H1 (cell line): ENCODE results near the gene PHF24. TPM values are rescaled to one million over a fixed set of nuclear protein-coding genes. Genes with fewer than 3 reads are reported as not detected.

ENCODE experiments used
- CTCF ChIA-PET: fragments of 300-600 bp; sonication (Branson Sonifier 250); formaldehyde crosslinking; loops from one replicate; lab custom pipeline; 2021; ENCODE audit not compliant: partially characterized antibody; lab: Charles Lee
- POLR2A ChIA-PET: fragments of 300-600 bp; sonication (Branson Sonifier 250); formaldehyde crosslinking; loops from one replicate; lab custom pipeline; 2021; ENCODE audit warnings: inconsistent platforms; ENCODE audit not compliant: partially characterized antibody; lab: Charles Lee
- DNase-seq, 2 experiments: peaks; one replicate each; pipeline versions ENCODE4 v3.0.0 to v3.0.0-alpha.2; 2010 to 2022; ENCODE audit warnings: low spot score in 2 of 2, low read depth in 1 of 2, mixed read lengths in 1 of 2
- FAIRE-seq: peaks from 2 replicates; lab custom pipeline; 2011; peaks lifted over from hg19 to GRCh38; lab: Jason Lieb, UNC
- H2AFZ ChIP-seq: 2 replicates; pipeline ENCODE4 v1.8.1; 2012; ENCODE audit warnings: low read length, inconsistent platforms
- H2AK5ac ChIP-seq: 2 replicates; pipeline ENCODE4 v1.6.1; 2013; ENCODE audit warnings: low read depth, low read length
- H2BK120ac ChIP-seq: replicated peaks from 2 replicates; pipeline ENCODE3; 2013; ENCODE audit warnings: low read depth, low read length, inconsistent platforms
- H2BK12ac ChIP-seq: 2 replicates; pipeline ENCODE4 v1.6.1; 2013; ENCODE audit warnings: low read depth, low read length
- H2BK15ac ChIP-seq: 2 replicates; pipeline ENCODE4 v1.6.1; 2013; ENCODE audit warnings: low read length
- H2BK20ac ChIP-seq: 2 replicates; pipeline ENCODE4 v1.6.1; 2013; ENCODE audit warnings: low read length
- H2BK5ac ChIP-seq: 2 replicates; pipeline ENCODE4 v1.6.1; 2013; ENCODE audit warnings: low read depth, low read length
- H3K14ac ChIP-seq: 2 replicates; pipeline ENCODE4 v1.6.1; 2013; ENCODE audit warnings: inconsistent platforms; ENCODE audit not compliant: insufficient read length
- H3K18ac ChIP-seq: 2 replicates; pipeline ENCODE4 v1.6.1; 2013; ENCODE audit warnings: low read length; ENCODE audit errors: extremely low read depth
- H3K23ac ChIP-seq: 2 replicates; pipeline ENCODE4 v1.6.1; 2013; ENCODE audit warnings: inconsistent platforms; ENCODE audit not compliant: insufficient read length
- H3K23me2 ChIP-seq: 2 replicates; pipeline ENCODE4 v1.6.1; 2013; ENCODE audit warnings: low read depth, low read length
- H3K27ac ChIP-seq: 2 replicates; pipeline ENCODE4 v1.6.1; 2011; ENCODE audit warnings: low read depth, low read length, inconsistent platforms
- H3K27me3 ChIP-seq, 4 experiments: replicated peaks in 1 of 4; 1 replicate in 1 of 4; 2 replicates in 3 of 4; pipeline versions ENCODE4 v1.6.1 to v1.8.1; 2011 to 2013; ENCODE audit warnings: low read length in 3 of 4, mild to moderate bottlenecking in 3 of 4, inconsistent platforms in 2 of 4, mixed read lengths in 2 of 4, moderate library complexity in 1 of 4; ENCODE audit not compliant: control insufficient read depth in 3 of 4, insufficient read depth in 3 of 4; ENCODE audit errors: extremely low read depth in 1 of 4
- H3K36me3 ChIP-seq, 4 experiments: 2 replicates each; pipeline versions ENCODE4 v1.6.1 to v1.8.1; 2011 to 2013; ENCODE audit warnings: mild to moderate bottlenecking in 4 of 4, low read length in 3 of 4, moderate library complexity in 2 of 4, control low read depth in 1 of 4, inconsistent platforms in 1 of 4; ENCODE audit not compliant: insufficient read depth in 4 of 4, control insufficient read depth in 2 of 4
- H3K4ac ChIP-seq: replicated peaks from 2 replicates; pipeline ENCODE3; 2013; ENCODE audit warnings: low read length, low read depth, mixed read lengths, inconsistent platforms; ENCODE audit not compliant: insufficient read length
- H3K4me1 ChIP-seq, 4 experiments: replicated peaks in 1 of 4; 1 replicate in 1 of 4; 2 replicates in 3 of 4; pipeline versions ENCODE4 v1.6.1 to v1.8.1; 2011 to 2013; ENCODE audit warnings: low read length in 3 of 4, inconsistent platforms in 2 of 4, mixed read lengths in 1 of 4; ENCODE audit not compliant: insufficient read depth in 4 of 4, control insufficient read depth in 3 of 4
- H3K4me2 ChIP-seq, 2 experiments: 2 replicates each; pipeline versions ENCODE4 v1.6.1 to v1.8.1; 2011 to 2013; ENCODE audit warnings: low read depth in 2 of 2, low read length in 2 of 2, control low read depth in 1 of 2, inconsistent platforms in 1 of 2, mild to moderate bottlenecking in 1 of 2; ENCODE audit not compliant: insufficient read depth in 1 of 2
- H3K4me3 ChIP-seq, 4 experiments: fragments of 200-600, 300-600 bp in 1 of 4; sonication (generic), shearing (Covaris generic), sonication (Bioruptor Twin) in 1 of 4; 2 replicates each; pipeline versions ENCODE4 v1.5.1 to v1.8.1; 2011 to 2016; ENCODE audit warnings: low read length in 4 of 4, low read depth in 3 of 4, control low read depth in 2 of 4, inconsistent platforms in 2 of 4, mild to moderate bottlenecking in 2 of 4, mixed read lengths in 1 of 4, moderate library complexity in 1 of 4; ENCODE audit not compliant: insufficient read depth in 2 of 4; ENCODE audit errors: extremely low read depth in 1 of 4
- H3K56ac ChIP-seq: replicated peaks from 2 replicates; pipeline ENCODE3; 2013; ENCODE audit warnings: low read depth, mild to moderate bottlenecking, mixed read lengths, low read length, inconsistent platforms; ENCODE audit not compliant: insufficient read length
- H3K79me1 ChIP-seq: 2 replicates; pipeline ENCODE4 v1.6.1; 2013; ENCODE audit warnings: low read depth, low read length, control low read depth
- H3K79me2 ChIP-seq, 2 experiments: 2 replicates each; pipeline versions ENCODE4 v1.6.1 to v1.8.1; 2012 to 2013; ENCODE audit warnings: low read length in 2 of 2, mild to moderate bottlenecking in 2 of 2, inconsistent platforms in 1 of 2; ENCODE audit not compliant: insufficient read depth in 2 of 2, control insufficient read depth in 1 of 2
- H3K9ac ChIP-seq, 4 experiments: replicated peaks in 1 of 4; 1 replicate in 1 of 4; 2 replicates in 3 of 4; pipeline versions ENCODE4 v1.6.1 to v1.8.1; 2011 to 2013; ENCODE audit warnings: low read depth in 3 of 4, low read length in 3 of 4, control low read depth in 2 of 4, mild to moderate bottlenecking in 2 of 4, moderate library complexity in 2 of 4, inconsistent platforms in 1 of 4; ENCODE audit errors: extremely low read depth in 1 of 4
- H3K9me3 ChIP-seq, 2 experiments: 2 replicates each; pipeline versions ENCODE4 v1.6.1 to v1.8.1; 2012 to 2013; ENCODE audit warnings: mild to moderate bottlenecking in 2 of 2, moderate library complexity in 2 of 2, control low read depth in 1 of 2, inconsistent platforms in 1 of 2, low read depth in 1 of 2, low read length in 1 of 2, mixed read lengths in 1 of 2; ENCODE audit not compliant: insufficient read depth in 2 of 2
- H4K20me1 ChIP-seq, 2 experiments: replicated peaks in 1 of 2; 2 replicates each; pipeline versions ENCODE3 to v1.8.1; 2011 to 2013; ENCODE audit warnings: inconsistent platforms in 2 of 2, low read length in 2 of 2, mild to moderate bottlenecking in 1 of 2; ENCODE audit not compliant: insufficient read depth in 2 of 2, control insufficient read depth in 1 of 2
- H4K5ac ChIP-seq: 2 replicates; pipeline ENCODE4 v1.6.1; 2013; ENCODE audit warnings: low read length, low read depth, mixed read lengths, inconsistent platforms; ENCODE audit not compliant: insufficient read length
- H4K8ac ChIP-seq: 2 replicates; pipeline ENCODE4 v1.8.0; 2013; ENCODE audit warnings: mild to moderate bottlenecking, moderate library complexity, low read length, inconsistent platforms; ENCODE audit not compliant: insufficient read depth; ENCODE audit errors: extremely low read depth
- H4K91ac ChIP-seq: replicated peaks from 2 replicates; pipeline ENCODE3; 2013; ENCODE audit warnings: low read length, mixed read lengths, inconsistent platforms; ENCODE audit not compliant: insufficient read length
- BRCA1 ChIP-seq: IDR thresholded peaks from 2 replicates; pipeline ENCODE4 v1.6.1; 2012; ENCODE audit warnings: low read depth, low read length, improper control_type of control experiment
- CEBPB ChIP-seq: IDR thresholded peaks from 2 replicates; pipeline ENCODE4 v1.6.1; 2012; ENCODE audit warnings: low read depth, low read length
- EGR1 ChIP-seq: IDR thresholded peaks from 2 replicates; pipeline ENCODE4 v1.6.1; 2011; ENCODE audit warnings: low read depth, low read length, borderline replicate concordance
- EP300 ChIP-seq, 2 experiments: IDR thresholded peaks; 1 replicate in 1 of 2; 2 replicates in 1 of 2; pipeline ENCODE4 v1.6.1; 2011 to 2012; ENCODE audit warnings: low read depth in 2 of 2, low read length in 2 of 2, mild to moderate bottlenecking in 2 of 2, borderline replicate concordance in 1 of 2, inconsistent platforms in 1 of 2, moderate library complexity in 1 of 2
- EZH2 ChIP-seq: fragments of 200-600 bp; sonication (generic); IDR thresholded peaks from 2 replicates; pipeline ENCODE4 v1.7.1; 2012; ENCODE audit warnings: low read depth, mild to moderate bottlenecking, moderate library complexity, low read length, inconsistent platforms; ENCODE audit not compliant: severe bottlenecking
- GTF2F1 ChIP-seq: IDR thresholded peaks from 2 replicates; pipeline ENCODE4 v1.6.1; 2012; ENCODE audit warnings: low read depth, low read length, improper control_type of control experiment, borderline replicate concordance
- HDAC2 ChIP-seq, 2 experiments: fragments of 300-600 bp in 1 of 2; sonication (generic) in 1 of 2; IDR thresholded peaks; 2 replicates each; pipeline ENCODE4 v1.6.1; 2011 to 2012; ENCODE audit warnings: low read depth in 2 of 2, low read length in 2 of 2, mild to moderate bottlenecking in 2 of 2, moderate library complexity in 2 of 2, borderline replicate concordance in 1 of 2, inconsistent platforms in 1 of 2
- JUND ChIP-seq: IDR thresholded peaks from 2 replicates; pipeline ENCODE4 v1.6.1; 2011; ENCODE audit warnings: mild to moderate bottlenecking, improper control_type of control experiment, low read length
- MAX ChIP-seq: IDR thresholded peaks from 2 replicates; pipeline ENCODE4 v1.6.1; 2012; ENCODE audit warnings: inconsistent platforms
- NRF1 ChIP-seq: IDR thresholded peaks from 2 replicates; pipeline ENCODE4 v1.6.1; 2011; ENCODE audit warnings: mild to moderate bottlenecking, low read depth, low read length, improper control_type of control experiment
- POU5F1 ChIP-seq: IDR thresholded peaks from 2 replicates; pipeline ENCODE4 v1.6.1; 2011; ENCODE audit warnings: low read depth, mild to moderate bottlenecking, low read length, moderate library complexity
- SP4 ChIP-seq: IDR thresholded peaks from 2 replicates; pipeline ENCODE4 v1.6.1; 2012; ENCODE audit warnings: low read length, inconsistent platforms
- TAF1 ChIP-seq: IDR thresholded peaks from 2 replicates; pipeline ENCODE4 v1.6.1; 2011; ENCODE audit warnings: mild to moderate bottlenecking, low read depth, low read length
- polyA plus RNA-seq, 7 experiments: library from polyadenylated mRNA; depleted of rRNA in 3 of 7; stranded (reverse) in 5 of 7; unstranded in 2 of 7; fragments of >200 nt in 5 of 7; fragments of 200-250 nt in 2 of 7; gene quantifications; 1 replicate in 5 of 7; 2 replicates in 1 of 7; 4 replicates in 1 of 7; pipeline versions ENCODE4 v1.2.1 to v1.2.3, GENCODE V29; 2011 to 2013; ENCODE audit warnings: missing spikeins in 2 of 7, mixed read lengths in 2 of 7
- total RNA-seq: library from RNA; stranded (reverse); fragmentation: NEBNext Ultra II Directional; extraction: Animal tissue kit (Norgen Biotek cat#: 25700); gene quantifications from 2 replicates; pipeline ENCODE4 v1.2.1, GENCODE V29; 2021

PHF24 gene
- total and polyA plus RNA-seq, 2 of the 8 experiments (the other 6 are each of a cell fraction or from before 2014, with no cell fraction given): 0.29 to 0.35 TPM

GRCh38 chr9:35028341-35028740 lies 70.3 kb downstream of the PHF24 start:
- Histone ChIP-seq H2BK15ac (no peak overlapping the region), H3K79me2 (no peaks in the 10 kb centered on the region), H2BK12ac (no peak overlapping the region), H3K27me3 (no peaks in the 10 kb centered on the region), H4K20me1 (no peaks in the 10 kb centered on the region), H2AFZ (no peak overlapping the region), H3K9ac (no peak overlapping the region), H3K4me2 (no peak overlapping the region), H3K27ac (no peak overlapping the region), H4K91ac (peak overlapping the region; percentile 10), H3K9me3 (peaks cover 16 to 18% of the 10 kb centered on the region in 2 experiments), H3K4ac (no peak overlapping the region), H2AK5ac (no peak overlapping the region), H3K23me2 (no peaks in the 10 kb centered on the region), H3K23ac (no peak overlapping the region), H3K79me1 (no peaks in the 10 kb centered on the region), H3K4me3 (no peak overlapping the region), H3K14ac (no peak overlapping the region), H2BK120ac (no peak overlapping the region), H4K8ac (no peak overlapping the region), H3K56ac (no peak overlapping the region), H2BK20ac (0 out of 2 replicates have a peak overlapping the region, but pooled peaks have one; percentile 52), H4K5ac (no peak overlapping the region), H3K18ac (no peak overlapping the region), H2BK5ac (no peak overlapping the region; the same call in 1 of the 2 replicates), H3K4me1 (peaks cover 0 to 10% (median 3%) of the 10 kb centered on the region in 4 experiments; a peak in 3 of 7 replicates), H3K36me3 (peaks cover 0 to 3% (median 0%) of the 10 kb centered on the region in 4 experiments; a peak in 1 of 8 replicates)
- ChIA-PET CTCF (interaction anchor here (0.8 to 3.0 kb wide), 7 partner anchors 11 to 243 kb away, joined by 3 to 14 read pairs (median 8); no protein-coding TSS in a partner anchor), POLR2A (interaction anchor here (0.9 to 2.1 kb wide), 9 partner anchors 16 to 55 kb away, joined by 3 to 8 read pairs (median 4); partner anchors contain the start of genes DNAJB5, FANCG and VCP)
- FAIRE-seq (no peak), DNase-seq (no peak)
- TF ChIP-seq BRCA1 (no peak), POU5F1 (no peak), EP300 (IDR thresholded peaks at IDR 0.05; ENCODE audit: borderline replicate concordance in 1 of 2, low read depth in 2 of 2, low read length in 2 of 2) (no peak), JUND (no peak), GTF2F1 (no peak), CEBPB (no peak), EGR1 (no peak), EZH2 (no peak), TAF1 (no peak), NRF1 (no peak), MAX (no peak), HDAC2 (IDR thresholded peaks at IDR 0.05; ENCODE audit: borderline replicate concordance in 1 of 2, low read depth in 2 of 2, low read length in 2 of 2) (no peak), SP4 (no peak)
